ENCODE results near the gene DNLZ. TPM values are rescaled to one million over a fixed set of nuclear protein-coding genes. Genes with fewer than 3 reads are reported as not detected.

DNLZ gene
- polyA plus RNA-seq, 3 donors: 10.3 to 14.7 (median 14.6) TPM

DNA sequence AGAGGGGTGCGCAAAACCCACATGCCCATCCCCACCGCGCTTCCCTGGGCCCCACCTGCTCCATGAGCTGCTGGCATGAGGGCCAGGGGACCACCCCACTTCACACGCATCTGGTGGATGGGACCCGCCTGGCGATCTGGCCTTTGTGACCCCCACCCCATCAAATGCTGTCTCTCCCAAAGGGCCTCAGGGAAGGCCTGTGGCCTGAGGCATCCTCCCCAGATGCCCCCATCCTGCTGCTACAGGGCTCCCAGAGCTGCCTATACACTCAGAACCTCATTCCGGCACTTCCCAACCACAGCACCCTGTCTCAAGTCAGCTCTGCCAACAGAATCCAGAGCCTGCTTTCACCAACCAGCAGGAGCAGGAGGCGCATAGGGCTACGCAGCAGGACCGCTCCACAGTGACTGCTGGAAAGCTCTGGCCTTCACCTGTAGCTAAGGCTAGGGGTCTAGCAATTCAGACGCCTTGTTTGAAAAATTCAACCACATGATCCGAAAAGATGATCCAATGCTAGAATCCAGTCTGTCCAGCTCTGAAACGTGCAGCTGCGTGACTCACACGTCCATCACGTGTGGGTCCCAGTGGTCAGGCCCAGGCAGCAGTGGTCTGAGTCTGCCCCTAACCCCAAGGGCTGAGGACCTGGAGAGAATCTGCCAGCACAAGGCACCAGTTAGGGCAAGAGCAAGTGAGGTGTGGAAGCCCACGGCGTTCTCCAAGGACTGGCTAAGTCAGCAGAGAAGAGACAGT is 37.8 kb upstream of the DNLZ start:
- no peak for DNase-seq (ENCODE audit: extremely low read depth in 1 of 11, low read depth in 9 of 11, low spot score in 4 of 11)

DNA sequence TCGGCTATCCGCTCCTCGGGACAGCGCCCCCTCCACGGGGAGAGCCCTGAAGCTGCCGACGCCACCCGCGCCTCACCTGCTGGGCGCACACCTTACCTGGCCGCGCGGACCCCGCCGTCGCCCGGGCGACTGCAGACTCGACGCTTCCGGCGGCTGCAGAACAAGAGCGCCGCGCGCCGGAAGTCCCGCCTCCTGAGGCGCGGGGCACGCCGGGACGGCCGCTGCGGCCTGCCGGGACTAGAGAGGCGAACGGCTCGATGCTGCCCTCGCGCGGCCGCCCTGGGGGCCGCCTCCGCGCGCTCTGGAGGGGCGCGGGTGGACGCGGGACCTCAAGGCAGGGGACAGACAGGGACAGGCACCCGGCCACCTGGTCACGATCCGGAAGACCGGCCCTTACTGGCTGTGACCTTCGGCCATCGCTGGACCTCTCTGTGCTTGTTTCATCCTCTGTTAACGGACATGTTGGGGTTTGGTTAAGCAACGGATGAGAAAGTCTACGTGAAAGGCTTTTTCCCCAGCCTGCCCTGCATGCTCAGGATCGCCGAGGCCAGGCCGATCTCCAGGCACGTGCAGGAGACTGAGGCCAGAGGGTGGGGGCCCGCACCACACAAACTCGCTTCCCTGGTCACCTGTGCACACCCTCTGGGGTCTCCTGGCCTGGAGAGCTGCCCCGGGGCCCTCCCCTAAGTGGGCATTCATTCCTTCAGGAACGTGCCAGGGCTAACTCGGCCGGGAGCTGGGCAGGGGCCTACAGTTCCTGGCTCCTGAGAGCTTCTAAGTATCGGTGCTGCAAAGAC is 36.7 kb upstream of the DNLZ start, which contains the start of gene SNAPC4:
Gene SNAPC4 (minus strand): TSS at position 133 of the 797 bp plus-strand sequence. CDS start 1,742 bp downstream, outside the sequence.
- DNase-seq (ENCODE audit: extremely low read depth in 1 of 11, low read depth in 9 of 11, low spot score in 4 of 11): peak; percentile 62 to 87 (median 83)

- DNase-seq (ENCODE audit: extremely low read depth in 1 of 11, low read depth in 9 of 11, low spot score in 4 of 11): no peak
These were observed 35.9 kb upstream of the DNLZ start for GRCh38 chr9:136399176-136400037.

- no peak for DNase-seq (ENCODE audit: extremely low read depth in 1 of 11, low read depth in 9 of 11, low spot score in 4 of 11)
These were observed 34.7 kb upstream of the DNLZ start for GRCh38 chr9:136398286-136398685.

- no peak for DNase-seq (ENCODE audit: extremely low read depth in 1 of 11, low read depth in 9 of 11, low spot score in 4 of 11)
These were observed 34.1 kb upstream of the DNLZ start for GRCh38 chr9:136397643-136398042.

DNA sequence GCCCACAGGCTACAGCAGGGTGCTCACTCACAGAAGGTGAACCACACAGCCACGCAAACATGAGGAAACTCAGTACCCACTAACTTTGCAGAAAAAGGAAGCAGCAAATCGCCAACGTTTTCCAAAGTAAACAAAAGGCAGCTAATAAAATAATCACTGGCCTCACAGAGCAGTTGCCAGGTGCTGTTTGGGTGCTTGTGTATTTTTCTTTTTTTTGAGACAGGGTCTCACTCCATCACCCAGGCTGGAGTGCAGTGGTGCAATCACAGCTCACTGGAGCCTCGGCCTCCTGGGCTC is 32.6 kb upstream of the DNLZ start:
- DNase-seq (ENCODE audit: extremely low read depth in 1 of 11, low read depth in 9 of 11, low spot score in 4 of 11): no peak

DNA sequence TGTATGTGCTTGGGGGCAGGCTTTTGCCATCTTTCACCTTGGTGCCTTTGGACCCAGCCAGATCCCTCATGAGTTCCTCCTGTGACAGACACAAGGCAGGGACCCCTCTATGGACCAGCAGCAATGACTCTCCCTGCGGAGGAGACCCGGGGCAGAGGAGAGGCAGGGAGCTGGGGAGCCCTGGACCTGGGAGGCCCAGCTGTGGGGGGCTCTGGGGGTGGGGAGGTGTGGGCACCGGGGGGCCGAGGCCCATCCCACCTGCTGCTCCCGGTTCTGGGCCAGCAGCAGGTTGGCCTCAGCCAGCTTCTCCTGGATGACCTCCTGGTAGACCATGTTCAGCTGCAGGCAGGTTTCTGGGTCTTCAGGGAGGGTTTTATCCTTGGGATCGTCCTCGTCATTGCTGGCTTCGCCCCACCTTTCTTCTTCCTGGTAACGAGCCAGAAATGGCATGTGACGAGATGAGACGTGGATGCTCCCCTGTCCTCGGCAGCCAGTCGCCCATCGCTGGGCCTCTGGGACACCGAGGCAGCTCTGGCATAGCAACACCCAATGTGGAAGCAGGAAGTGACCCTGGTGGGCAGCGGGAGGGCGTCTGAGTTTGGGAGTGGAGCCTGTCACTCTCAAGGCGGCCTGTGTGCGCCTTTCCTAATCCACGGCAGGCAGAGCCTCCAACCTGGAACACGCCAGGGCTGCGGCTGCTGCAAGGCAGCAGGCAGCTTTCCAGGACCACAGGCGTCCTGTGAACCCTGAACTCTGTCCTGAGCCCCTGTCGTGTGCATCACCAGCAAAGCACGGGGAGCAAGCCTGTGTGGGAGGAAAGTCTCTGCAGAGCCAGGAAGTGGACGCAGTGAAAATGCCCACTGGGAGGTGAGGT is 32.0 kb upstream of the DNLZ start:
- no peak for DNase-seq (ENCODE audit: extremely low read depth in 1 of 11, low read depth in 9 of 11, low spot score in 4 of 11)

- DNase-seq (ENCODE audit: extremely low read depth in 1 of 11, low read depth in 9 of 11, low spot score in 4 of 11): no peak
These were observed 31.4 kb upstream of the DNLZ start for GRCh38 chr9:136395020-136395340.

GRCh38 chr9:136394312-136395019 is 30.9 kb upstream of the DNLZ start:
- no peak for DNase-seq (ENCODE audit: extremely low read depth in 1 of 11, low read depth in 9 of 11, low spot score in 4 of 11)

DNA sequence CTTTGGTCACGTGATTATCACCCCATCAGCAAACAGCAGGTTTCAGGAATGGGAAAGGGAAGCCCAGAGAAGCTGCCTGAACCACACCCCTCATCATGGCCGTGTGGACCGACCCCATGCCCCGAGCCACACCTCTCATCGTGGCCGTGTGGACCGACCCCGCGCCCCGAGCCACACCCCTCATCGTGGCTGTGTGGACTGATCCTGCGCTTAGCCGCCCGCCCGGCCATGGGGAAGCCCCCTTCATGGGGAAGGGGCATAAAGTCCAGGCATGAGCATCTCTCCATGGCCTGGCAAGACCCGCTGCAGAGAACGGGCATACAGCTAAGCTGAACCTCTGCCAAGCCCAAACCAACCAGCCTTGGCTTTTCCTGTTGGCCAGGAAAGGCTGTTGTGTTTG is 30.0 kb upstream of the DNLZ start:
- DNase-seq (ENCODE audit: extremely low read depth in 1 of 11, low read depth in 9 of 11, low spot score in 4 of 11): no peak

- DNase-seq (ENCODE audit: extremely low read depth in 1 of 11, low read depth in 9 of 11, low spot score in 4 of 11): no peak
These were observed 29.2 kb upstream of the DNLZ start for GRCh38 chr9:136392538-136393449.

GRCh38 chr9:136391737-136392537 is 28.4 kb upstream of the DNLZ start:
- no peak for DNase-seq (ENCODE audit: extremely low read depth in 1 of 11, low read depth in 9 of 11, low spot score in 4 of 11)

DNA sequence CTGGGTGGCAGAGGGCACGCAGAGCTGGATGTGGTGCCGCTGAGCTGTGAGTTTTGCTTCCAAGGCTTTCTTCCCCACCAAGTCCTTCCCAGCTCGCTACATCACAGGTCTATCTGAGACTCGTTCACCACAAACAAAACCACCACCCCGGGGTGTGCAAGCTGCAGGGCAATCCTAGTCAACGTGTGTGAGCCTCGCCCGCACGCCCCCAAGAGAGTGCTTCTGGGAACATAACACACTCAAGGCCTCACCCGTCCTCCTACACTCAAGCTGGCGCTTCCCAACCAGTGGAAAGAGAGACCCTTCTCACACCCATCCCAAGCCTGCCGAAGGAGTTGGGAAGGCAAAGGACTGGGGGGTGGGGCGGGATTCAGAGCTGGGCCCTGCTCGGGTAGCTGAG is 25.9 kb upstream of the DNLZ start:
- DNase-seq (ENCODE audit: extremely low read depth in 1 of 11, low read depth in 9 of 11, low spot score in 4 of 11): no peak

- DNase-seq (ENCODE audit: extremely low read depth in 1 of 11, low read depth in 9 of 11, low spot score in 4 of 11): no peak
These were observed 23.7 kb upstream of the DNLZ start for GRCh38 chr9:136387217-136387616.

DNA sequence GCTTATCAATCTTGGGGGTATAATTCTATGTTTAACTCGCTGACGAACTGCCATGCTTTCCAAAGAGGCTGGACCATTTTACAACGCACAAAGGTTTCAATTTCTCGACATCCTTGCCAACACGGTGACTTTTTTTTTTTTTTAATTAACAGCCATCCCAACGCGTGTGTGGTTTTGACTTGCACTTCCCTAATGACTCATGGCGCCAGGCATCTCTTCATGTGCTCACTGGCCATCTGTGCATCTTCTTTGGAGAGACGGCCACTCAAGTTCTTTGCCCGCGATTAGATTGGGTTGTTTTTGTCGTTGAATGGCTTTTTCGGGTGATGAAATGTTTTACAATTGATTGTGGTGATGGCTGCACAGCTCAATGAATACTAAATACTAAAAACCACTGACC is 22.5 kb upstream of the DNLZ start:
- no peak for DNase-seq (ENCODE audit: extremely low read depth in 1 of 11, low read depth in 9 of 11, low spot score in 4 of 11)

DNA sequence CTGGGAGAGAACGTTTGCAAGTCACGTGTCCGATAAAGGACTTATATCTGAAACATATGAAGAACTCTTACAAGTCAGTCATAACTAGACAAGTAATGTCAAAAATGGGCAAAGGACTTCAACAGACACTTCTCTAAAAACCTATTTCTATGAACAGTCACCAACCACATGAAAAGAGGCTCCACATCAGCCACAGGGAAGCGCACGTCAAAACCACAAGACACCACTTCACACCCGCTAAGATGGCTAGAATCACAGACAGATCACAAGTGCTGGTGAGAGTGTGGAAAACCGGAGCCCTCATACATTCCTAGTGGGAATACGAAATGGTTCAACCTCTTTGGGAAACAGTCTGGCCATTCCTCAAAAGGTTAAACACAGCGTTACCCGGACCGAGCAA is 21.5 kb upstream of the DNLZ start:
- DNase-seq (ENCODE audit: extremely low read depth in 1 of 11, low read depth in 9 of 11, low spot score in 4 of 11): no peak

DNA sequence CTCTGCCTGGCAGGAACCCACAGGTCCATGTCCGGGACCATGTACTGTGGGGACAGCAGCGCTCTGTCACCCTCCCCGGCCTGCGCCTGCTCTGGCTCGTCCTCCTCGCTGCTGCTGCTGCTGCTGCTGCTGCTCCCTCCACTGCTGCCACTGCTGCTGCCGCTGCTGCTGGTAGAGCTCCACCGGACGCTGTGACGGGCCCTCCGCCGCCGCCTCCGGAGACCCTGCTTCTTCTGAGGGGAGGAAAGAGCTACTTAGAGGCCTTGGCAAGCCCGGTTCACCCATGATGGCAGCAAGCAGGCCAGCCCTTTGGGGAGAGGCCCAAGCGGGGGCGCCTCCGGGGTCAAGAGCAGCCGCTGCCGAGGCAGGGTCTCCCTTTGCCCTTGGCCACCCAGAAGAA is 19.9 kb upstream of the DNLZ start:
- no peak for DNase-seq (ENCODE audit: extremely low read depth in 1 of 11, low read depth in 9 of 11, low spot score in 4 of 11)
